Measurements from ENCODE around the gene PARD3. TPM values are rescaled to one million over a fixed set of nuclear protein-coding genes. Genes with fewer than 3 reads are reported as not detected.
"Not testable (repeated sequence)": the region's sequence is repeated elsewhere in the genome, so short reads cannot be mapped to it uniquely, and the experiment has no call there.

The PARD3 gene
- total RNA-seq, 1 experiment from 2014 or later: 154 TPM

GRCh38 chr10:34391168-34391567 lies 423.9 kb downstream of the PARD3 start:
- H3K4me2 ChIP-seq (ENCODE audit: low read length); POLR2A ChIA-PET (ENCODE audit: unreplicated experiment); intact Hi-C loops (cut with micrococcal nuclease); ATAC-seq; H3K9me2 ChIP-seq (replicated peaks; ENCODE audit: low read length); H3K36me3 ChIP-seq (ENCODE audit: low read depth, low read length); H4K20me1 ChIP-seq (ENCODE audit: low read length); H3K79me2 ChIP-seq (ENCODE audit: low read length); H2AFZ ChIP-seq (ENCODE audit: low read length); H3K27me3 ChIP-seq (ENCODE audit: low read length); H3K27ac ChIP-seq (ENCODE audit: low read length); H3F3A ChIP-seq (ENCODE audit: low read length, unreplicated experiment); H3K9ac ChIP-seq (ENCODE audit: low read length); H3K4me3 ChIP-seq (ENCODE audit: low read length); H3K9me3 ChIP-seq (ENCODE audit: low read length); BruUV-seq (replicated peaks); H3K4me1 ChIP-seq (ENCODE audit: insufficient read depth, low read length): not testable (repeated sequence)
- TF ChIP-seq CTCF (conservative IDR thresholded peaks at IDR 0.05; ENCODE audit: low read depth, low read length): peak; percentile 49
- DNase-seq: peak; percentile 41
- CTCF ChIA-PET: interaction anchor here (0.6 to 0.7 kb wide), 2 partner anchors 247 to 938 kb away, joined by 3 to 4 read pairs; no protein-coding TSS in a partner anchor

GRCh38 chr10:34389801-34390200 lies 425.3 kb downstream of the PARD3 start:
- Histone ChIP-seq H3K4me1 (ENCODE audit: insufficient read depth, low read length) (no peaks in the 10 kb centered on the region), H3K36me3 (ENCODE audit: low read depth, low read length) (no peaks in the 10 kb centered on the region), H3K79me2 (ENCODE audit: low read length) (no peaks in the 10 kb centered on the region), H4K20me1 (ENCODE audit: low read length) (no peaks in the 10 kb centered on the region), H3F3A (ENCODE audit: low read length, unreplicated experiment) (no peaks in the 10 kb centered on the region), H3K27me3 (ENCODE audit: low read length) (no peaks in the 10 kb centered on the region), H3K9me3 (ENCODE audit: low read length) (no peaks in the 10 kb centered on the region), H2AFZ (ENCODE audit: low read length) (no peak overlapping the region), H3K4me3 (ENCODE audit: low read length) (no peak overlapping the region), H3K27ac (ENCODE audit: low read length) (no peak overlapping the region), H3K9me2 (replicated peaks; ENCODE audit: low read length) (no peaks in the 10 kb centered on the region), H3K4me2 (ENCODE audit: low read length) (no peak overlapping the region), H3K9ac (ENCODE audit: low read length) (no peak overlapping the region)
- intact Hi-C loops (cut with micrococcal nuclease): no loop called here
- ChIA-PET CTCF (no interaction called here), POLR2A (ENCODE audit: unreplicated experiment) (no interaction called here)
- ATAC-seq (no peak), DNase-seq (no peak)
- no TSS peak for BruUV-seq (replicated peaks)
- TF ChIP-seq CTCF (conservative IDR thresholded peaks at IDR 0.05; ENCODE audit: low read depth, low read length) (no peak), EZH2 (IDR thresholded peaks at IDR 0.05; ENCODE audit: low read length, unreplicated experiment) (no peak), EZH2phosphoT487 (IDR thresholded peaks at IDR 0.05; ENCODE audit: borderline replicate concordance, low read length) (no peak)

DNA sequence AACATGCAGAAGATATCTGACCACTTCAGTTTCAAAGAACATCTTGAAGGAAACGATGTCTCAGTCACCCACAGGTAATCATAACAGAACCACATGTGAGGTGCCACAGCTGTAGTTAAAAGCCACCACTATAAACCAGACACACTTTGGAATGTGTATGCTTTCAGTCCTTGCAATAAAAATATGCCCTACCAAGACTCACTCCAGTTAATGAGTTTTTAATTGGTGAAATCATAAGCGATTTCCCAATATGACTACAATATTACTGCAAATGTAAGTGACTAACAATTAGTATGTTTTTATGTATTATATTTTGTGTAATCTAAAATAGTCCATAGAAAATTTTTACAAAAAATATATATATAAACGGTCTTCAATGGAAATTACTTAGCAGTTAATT lies 428.2 kb downstream of the PARD3 start:
- BruUV-seq (replicated peaks): no TSS peak
- TF ChIP-seq CTCF (conservative IDR thresholded peaks at IDR 0.05; ENCODE audit: low read depth, low read length) (no peak), EZH2 (IDR thresholded peaks at IDR 0.05; ENCODE audit: low read length, unreplicated experiment) (no peak), EZH2phosphoT487 (IDR thresholded peaks at IDR 0.05; ENCODE audit: borderline replicate concordance, low read length) (no peak)
- no peaks in the 10 kb centered on the region for H3K9me2 ChIP-seq (replicated peaks; ENCODE audit: low read length)
- ATAC-seq: no peak
- POLR2A ChIA-PET (ENCODE audit: unreplicated experiment): no interaction called here
- peaks cover 14% of the 10 kb centered on the region for H3K36me3 ChIP-seq (ENCODE audit: low read depth, low read length)
- intact Hi-C loops (cut with micrococcal nuclease): no loop called here
- no peaks in the 10 kb centered on the region for H3F3A ChIP-seq (ENCODE audit: low read length, unreplicated experiment)
- H3K79me2 ChIP-seq (ENCODE audit: low read length): no peaks in the 10 kb centered on the region
- no peak overlapping the region for H3K4me2 ChIP-seq (ENCODE audit: low read length)
- H3K4me1 ChIP-seq (ENCODE audit: insufficient read depth, low read length): no peaks in the 10 kb centered on the region
- H4K20me1 ChIP-seq (ENCODE audit: low read length): no peaks in the 10 kb centered on the region
- no peaks in the 10 kb centered on the region for H3K9me3 ChIP-seq (ENCODE audit: low read length)
- no peak overlapping the region for H3K9ac ChIP-seq (ENCODE audit: low read length)
- H3K4me3 ChIP-seq (ENCODE audit: low read length): no peak overlapping the region
- DNase-seq: no peak
- no peaks in the 10 kb centered on the region for H3K27me3 ChIP-seq (ENCODE audit: low read length)
- CTCF ChIA-PET: no interaction called here
- no peak overlapping the region for H3K27ac ChIP-seq (ENCODE audit: low read length)
- H2AFZ ChIP-seq (ENCODE audit: low read length): no peak overlapping the region
